Ramos (cell line): ENCODE results near the gene FGD6.

Experiments used
- in situ Hi-C: fragments of 300-500 bp; cut with MboI; formaldehyde crosslinking; loops from one replicate; pipeline ENCODE4 v1.14.3; 2022; ENCODE audit warnings: low sequenced_read_pairs; ENCODE audit not compliant: unreplicated experiment

Gene FGD6

DNA sequence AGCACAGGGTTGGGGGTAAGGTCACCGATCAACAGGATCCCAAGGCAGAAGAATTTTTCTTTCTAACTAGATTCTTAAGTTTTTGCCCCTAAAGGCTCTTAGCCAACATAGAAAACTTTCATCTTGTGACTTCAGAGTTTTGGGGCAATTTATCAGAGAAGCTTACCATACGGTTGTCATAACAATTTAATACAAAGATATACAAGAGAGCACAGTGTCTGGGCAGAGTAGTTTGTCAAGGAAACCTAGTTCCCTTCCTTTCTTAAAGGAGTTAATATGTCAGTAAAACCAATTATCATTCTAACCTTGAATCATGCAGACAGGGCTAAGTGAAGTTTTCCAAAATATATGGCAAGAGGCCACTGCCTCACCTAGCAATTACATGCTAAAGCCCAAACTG is 162.2 kb downstream of the FGD6 start:
- in situ Hi-C loops: no loop called here

DNA sequence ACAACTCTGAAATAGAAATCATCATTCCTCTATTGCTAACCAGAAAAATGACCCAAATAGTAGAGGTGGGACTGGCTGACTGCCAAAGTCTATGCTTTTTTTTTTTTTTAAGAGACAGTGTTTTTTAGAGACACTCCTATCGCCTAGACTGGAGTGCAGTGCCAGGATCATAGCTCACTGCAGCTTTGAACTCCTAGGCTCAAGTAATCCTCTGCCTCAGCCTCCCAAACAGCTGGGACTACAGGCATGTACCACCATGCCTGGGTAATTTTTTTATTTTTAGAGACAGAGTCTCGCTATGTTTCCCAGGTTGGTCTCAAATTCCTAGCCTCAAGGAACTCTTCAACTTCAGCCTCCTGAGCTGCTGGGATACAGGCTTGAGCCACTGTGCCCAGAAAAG is 163.1 kb downstream of the FGD6 start:
- in situ Hi-C loops: no loop called here

DNA sequence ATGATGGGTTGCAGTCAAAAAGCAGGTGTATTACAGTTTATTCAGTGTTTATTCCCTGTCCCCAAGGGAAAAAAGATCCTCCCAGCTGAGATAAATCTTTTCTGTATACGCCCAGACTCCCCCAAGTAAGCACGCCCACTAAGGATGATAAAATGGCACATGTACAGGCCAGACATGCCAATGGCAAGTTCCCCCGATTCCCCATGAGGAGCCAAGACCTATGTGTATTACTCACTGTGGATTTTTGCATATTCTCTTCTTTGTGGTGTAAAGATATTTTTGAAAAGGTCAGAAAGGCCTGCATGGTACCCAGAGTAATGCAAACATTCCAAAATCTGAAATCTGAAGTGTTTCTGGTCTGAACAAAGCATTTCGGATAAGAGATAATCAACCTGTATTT is 166.0 kb downstream of the FGD6 start:
- in situ Hi-C loops: no loop called here

DNA sequence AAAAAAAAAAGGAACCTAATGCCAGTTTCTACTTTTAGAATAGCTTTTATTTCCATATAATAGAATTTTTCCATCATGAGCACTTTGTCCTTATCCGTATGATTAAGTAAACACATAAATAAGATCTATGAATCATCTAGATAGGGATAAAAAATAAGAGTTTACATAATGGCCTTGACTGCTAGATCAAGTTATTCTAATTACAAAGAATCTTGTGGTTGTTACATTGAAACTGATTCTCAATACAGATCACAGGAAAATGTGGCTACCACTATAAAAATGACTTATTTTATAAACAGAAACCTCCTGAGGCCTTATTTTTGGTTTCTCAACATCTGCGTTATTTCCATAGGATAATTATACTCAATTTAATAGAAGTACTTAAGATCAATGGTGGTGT is 179.4 kb downstream of the FGD6 start:
- in situ Hi-C loops: no loop called here

GRCh38 chr12:95034750-95035149 is 182.5 kb downstream of the FGD6 start:
- in situ Hi-C loops: no loop called here
